ENCODE measurements around the gene ATG7.

GRCh38 chr3:11245276-11245675 is 26.9 kb upstream of the ATG7 start:
- no peak for TF ChIP-seq POLR2A (IDR thresholded peaks at IDR 0.05; ENCODE audit: low read length)
- TF ChIP-seq CTCF (IDR thresholded peaks at IDR 0.05), result no peak
- TF ChIP-seq REST (IDR thresholded peaks at IDR 0.05), result no peak
- TF ChIP-seq CHD4 (IDR thresholded peaks at IDR 0.05; ENCODE audit: borderline replicate concordance), result no peak
- TF ChIP-seq SREBF2 (IDR thresholded peaks at IDR 0.05), result no peak
- no peak for TF ChIP-seq FOSL2 (IDR thresholded peaks at IDR 0.05)
- no peak for TF ChIP-seq FOSL2 (CRISPR knock-in tag; IDR thresholded peaks at IDR 0.05)
- TF ChIP-seq HDAC2 (IDR thresholded peaks at IDR 0.05), result no peak
- TF ChIP-seq CEBPB (IDR thresholded peaks at IDR 0.05), result no peak

Measured in A549 (cell line).